GM12891 (cell line): ENCODE results near the gene PRSS27. TPM values are rescaled to one million over a fixed set of nuclear protein-coding genes. Genes with fewer than 3 reads are reported as not detected.

Experiments
- DNase-seq: peaks from one replicate; pipeline ENCODE4 v3.0.0; 2011; ENCODE audit warnings: low spot score; ENCODE audit not compliant: insufficient read length
- FAIRE-seq: peaks from 2 replicates; lab custom pipeline; 2011; peaks lifted over from hg19 to GRCh38; lab: Jason Lieb, UNC
- PAX5 ChIP-seq: IDR thresholded peaks from 2 replicates; pipeline ENCODE4 v1.6.1; 2011; ENCODE audit warnings: low read length, moderate library complexity, mild to moderate bottlenecking; ENCODE audit not compliant: insufficient read depth, severe bottlenecking
- POLR2A ChIP-seq: IDR thresholded peaks from 2 replicates; pipeline ENCODE4 v1.6.1; 2011; ENCODE audit warnings: low read depth, low read length, control low read depth
- POLR2AphosphoS5 ChIP-seq: IDR thresholded peaks from 2 replicates; pipeline ENCODE4 v1.6.1; 2011; ENCODE audit warnings: low read depth, low read length, control low read depth
- POU2F2 ChIP-seq: IDR thresholded peaks from 2 replicates; pipeline ENCODE4 v1.6.1; 2011; ENCODE audit warnings: low read depth, mild to moderate bottlenecking, control low read depth, low read length, moderate library complexity
- SPI1 ChIP-seq: IDR thresholded peaks from 2 replicates; pipeline ENCODE4 v1.6.1; 2011; ENCODE audit warnings: low read depth, low read length, control low read depth
- TAF1 ChIP-seq: IDR thresholded peaks from 2 replicates; pipeline ENCODE4 v1.6.1; 2011; ENCODE audit warnings: low read depth, low read length, control low read depth
- polyA plus RNA-seq: library from polyadenylated mRNA; unstranded; fragments of >200 nt; gene quantifications from one replicate; pipeline ENCODE4 v1.2.1, GENCODE V29; 2012; ENCODE audit warnings: low read depth, missing spikeins, inconsistent platforms; ENCODE audit not compliant: missing spikeins

PRSS27 gene
- polyA plus RNA-seq, result 1.0 TPM

DNA sequence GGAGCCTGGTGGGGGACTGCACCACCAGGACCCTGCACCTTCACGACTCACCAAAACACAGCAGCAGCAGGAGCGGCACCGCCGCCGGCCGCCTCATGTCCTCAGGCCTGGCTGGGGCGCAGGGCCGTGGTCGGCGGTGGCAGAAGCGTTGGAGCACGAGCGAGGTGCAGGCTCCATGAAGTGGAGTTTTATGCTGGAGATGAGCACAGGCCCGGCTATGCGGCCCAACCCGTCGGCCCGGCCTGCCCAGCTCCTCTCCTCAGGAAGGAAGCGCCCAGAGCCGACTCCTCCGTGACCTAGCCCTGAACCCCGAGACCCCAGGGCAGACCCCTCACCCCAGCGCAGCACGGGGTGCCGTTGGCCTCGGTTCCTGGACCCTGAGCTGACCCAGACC is at the start of gene PRSS27:
PRSS27 (minus strand) TSS at position 161 of the 394 bp plus-strand sequence; CDS start at position 97, 64 bp downstream.
- no peak for FAIRE-seq
- TF ChIP-seq PAX5 (no peak), POU2F2 (no peak), POLR2AphosphoS5 (no peak), SPI1 (no peak), TAF1 (no peak), POLR2A (no peak)
- DNase-seq, result no peak

DNA sequence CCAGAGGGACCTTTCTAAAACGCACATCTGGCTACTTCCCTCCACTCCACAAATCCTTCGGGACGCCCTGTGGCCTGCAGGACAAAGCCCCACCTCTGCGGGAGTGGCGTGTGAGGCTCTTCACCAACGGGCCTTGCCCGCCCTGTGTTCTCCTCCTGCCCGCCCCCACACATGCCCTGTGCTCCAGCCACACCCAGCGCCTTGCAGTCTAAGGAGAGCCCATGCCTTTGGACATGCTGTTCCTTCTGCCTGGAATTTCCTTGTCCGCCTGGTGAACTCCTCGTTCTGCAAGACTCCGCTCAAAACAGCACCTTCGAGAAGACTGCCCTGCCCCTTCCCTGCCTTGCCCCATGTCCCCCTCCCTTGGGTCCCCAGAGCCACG is 49.6 kb upstream of the PRSS27 start:
- FAIRE-seq, result no peak
- no peak for DNase-seq
- TF ChIP-seq POLR2AphosphoS5 (no peak), POLR2A (no peak), PAX5 (no peak), TAF1 (no peak), SPI1 (no peak)

GRCh38 chr16:2769100-2769529 is 49.1 kb upstream of the PRSS27 start:
- no peak for FAIRE-seq
- DNase-seq, result no peak
- TF ChIP-seq SPI1, result no peak
- no peak for TF ChIP-seq TAF1
- no peak for TF ChIP-seq POU2F2
- TF ChIP-seq PAX5, result no peak
- no peak; the same call in 1 of the 2 replicates for TF ChIP-seq POLR2AphosphoS5
- TF ChIP-seq POLR2A, result no peak

- DNase-seq (no peak), FAIRE-seq (no peak)
- TF ChIP-seq POLR2A, result peak; percentile 19; the same call in 1 of the 2 replicates
- TF ChIP-seq POLR2AphosphoS5, result peak; percentile 50
- no peak for TF ChIP-seq SPI1
- no peak for TF ChIP-seq PAX5
Measured at GRCh38 chr16:2768403-2769089, 48.5 kb upstream of the PRSS27 start.

DNA sequence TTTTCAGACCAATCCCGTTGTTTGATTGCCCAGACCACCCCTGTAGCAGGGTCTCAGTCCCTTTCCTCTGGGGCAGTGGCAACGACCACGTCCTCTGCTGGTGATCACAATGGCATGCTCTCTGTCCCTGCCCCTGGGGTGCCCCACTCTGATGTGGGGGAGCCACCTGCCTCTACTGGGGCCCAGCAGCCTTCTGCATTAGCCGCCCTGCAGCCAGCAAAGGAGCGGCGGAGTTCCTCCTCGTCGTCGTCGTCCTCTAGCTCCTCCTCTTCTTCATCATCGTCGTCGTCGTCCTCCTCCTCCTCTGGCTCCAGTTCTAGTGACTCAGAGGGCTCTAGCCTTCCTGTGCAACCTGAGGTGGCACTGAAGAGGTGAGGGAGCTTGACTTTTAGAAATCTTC is 47.9 kb upstream of the PRSS27 start:
- no peak for DNase-seq
- FAIRE-seq, result no peak
- peak; percentile 44 for TF ChIP-seq POLR2AphosphoS5
- TF ChIP-seq POU2F2, result no peak

GRCh38 chr16:2767140-2767731 is 47.2 kb upstream of the PRSS27 start:
- TF ChIP-seq POLR2AphosphoS5 (no peak), POLR2A (0 out of 2 replicates have a peak, but pooled peaks have one; percentile 17)
- DNase-seq, result no peak
- no peak for FAIRE-seq

GRCh38 chr16:2766430-2767139 is 46.6 kb upstream of the PRSS27 start:
- DNase-seq, result no peak
- TF ChIP-seq POU2F2 (no peak), POLR2A (peak; percentile 41; the same call in 1 of the 2 replicates), PAX5 (no peak), POLR2AphosphoS5 (peak; percentile 60), SPI1 (no peak), TAF1 (no peak)
- FAIRE-seq, result no peak

DNA sequence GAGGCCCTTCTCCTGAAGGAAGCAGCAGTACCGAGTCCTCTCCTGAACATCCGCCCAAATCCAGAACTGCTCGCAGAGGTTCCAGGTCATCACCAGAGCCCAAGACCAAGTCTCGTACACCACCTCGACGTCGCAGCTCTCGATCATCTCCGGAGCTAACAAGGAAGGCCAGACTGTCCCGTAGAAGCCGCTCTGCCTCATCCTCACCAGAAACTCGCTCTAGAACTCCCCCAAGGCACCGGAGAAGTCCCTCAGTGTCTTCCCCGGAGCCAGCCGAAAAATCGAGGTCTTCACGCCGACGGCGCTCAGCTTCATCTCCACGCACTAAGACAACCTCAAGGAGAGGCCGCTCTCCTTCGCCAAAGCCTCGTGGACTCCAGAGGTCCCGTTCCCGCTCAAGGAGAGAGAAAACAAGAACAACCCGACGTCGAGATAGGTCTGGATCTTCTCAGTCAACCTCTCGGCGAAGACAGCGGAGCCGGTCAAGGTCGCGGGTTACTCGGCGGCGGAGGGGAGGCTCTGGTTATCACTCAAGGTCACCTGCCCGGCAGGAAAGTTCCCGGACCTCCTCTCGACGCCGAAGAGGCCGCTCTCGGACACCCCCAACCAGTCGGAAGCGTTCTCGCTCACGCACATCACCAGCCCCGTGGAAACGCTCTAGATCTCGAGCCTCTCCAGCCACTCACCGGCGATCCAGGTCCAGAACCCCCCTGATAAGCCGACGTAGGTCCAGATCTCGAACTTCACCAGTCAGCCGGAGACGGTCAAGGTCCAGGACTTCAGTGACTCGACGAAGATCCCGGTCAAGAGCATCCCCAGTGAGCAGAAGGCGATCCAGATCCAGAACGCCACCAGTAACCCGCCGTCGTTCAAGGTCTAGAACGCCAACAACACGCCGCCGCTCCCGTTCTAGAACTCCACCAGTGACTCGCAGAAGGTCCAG is 45.7 kb upstream of the PRSS27 start:
- FAIRE-seq (no peak), DNase-seq (no peak)
- TF ChIP-seq SPI1 (no peak), PAX5 (no peak), TAF1 (no peak), POLR2AphosphoS5 (peak; percentile 18; the same call in 1 of the 2 replicates)

DNA sequence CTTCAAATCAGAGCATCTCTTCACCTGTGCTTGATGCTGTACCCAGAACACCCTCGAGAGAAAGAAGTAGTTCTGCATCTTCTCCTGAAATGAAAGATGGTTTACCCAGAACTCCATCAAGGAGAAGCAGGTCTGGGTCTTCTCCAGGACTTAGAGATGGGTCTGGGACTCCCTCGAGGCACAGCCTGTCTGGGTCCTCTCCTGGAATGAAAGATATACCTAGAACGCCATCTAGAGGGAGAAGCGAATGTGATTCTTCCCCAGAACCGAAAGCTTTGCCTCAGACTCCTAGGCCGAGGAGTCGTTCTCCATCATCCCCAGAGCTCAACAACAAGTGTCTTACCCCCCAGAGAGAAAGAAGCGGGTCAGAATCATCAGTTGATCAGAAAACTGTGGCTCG is 44.7 kb upstream of the PRSS27 start:
- DNase-seq, result no peak
- FAIRE-seq, result no peak

GRCh38 chr16:2763173-2763572 is 43.1 kb upstream of the PRSS27 start:
- FAIRE-seq (no peak), DNase-seq (no peak)
- no peak for TF ChIP-seq TAF1
- peak; percentile 52; the same call in 1 of the 2 replicates for TF ChIP-seq POLR2AphosphoS5

More for the DNA sequence above, 44.7 kb upstream of the PRSS27 start:
- TF ChIP-seq POLR2AphosphoS5, result 0 out of 2 replicates have a peak, but pooled peaks have one; percentile 9
- TF ChIP-seq PAX5, result no peak
